Melanocyte of skin (primary cell): ENCODE data around the gene KRTAP1-3. TPM values are rescaled to one million over a fixed set of nuclear protein-coding genes. Genes with fewer than 3 reads are reported as not detected.

ENCODE experiments used
- small RNA-seq, 2 donors: library from RNA; depleted of rRNA; stranded (forward); fragments of <200 nt; gene quantifications; one replicate each; pipeline ENCODE3, GENCODE V24; 2012
- total RNA-seq, 2 donors: library from RNA; depleted of rRNA; stranded (reverse); fragments of >200 nt; gene quantifications; 2 replicates each; pipeline ENCODE4 v1.2.3, GENCODE V29; 2012

KRTAP1-3 gene
- total RNA-seq: not detected

GRCh38 chr17:41034346-41034935, at the start of gene KRTAP1-3:
KRTAP1-3 (minus strand) TSS chr17:41034874; CDS start chr17:41034821, 53 bp downstream.

GRCh38 chr17:41084100-41084856, 49.6 kb upstream of the KRTAP1-3 start, which contains the start of gene KRTAP4-7:
KRTAP4-7 (plus strand) TSS chr17:41084150; CDS start chr17:41084207, 57 bp downstream.

GRCh38 chr17:41065829-41066624, 31.4 kb upstream of the KRTAP1-3 start, which contains the start of gene KRTAP2-4:
KRTAP2-4 (minus strand) TSS chr17:41065879; CDS start chr17:41065845, 34 bp downstream.

GRCh38 chr17:41060052-41060604, 25.5 kb upstream of the KRTAP1-3 start, which contains the start of gene KRTAP2-3:
KRTAP2-3 (minus strand) TSS chr17:41060114; CDS start chr17:41060050, 64 bp downstream.

GRCh38 chr17:41055130-41055529, 20.5 kb upstream of the KRTAP1-3 start, which contains the start of gene KRTAP2-2:
KRTAP2-2 (minus strand) TSS chr17:41055230; CDS start chr17:41055211, 19 bp downstream.

GRCh38 chr17:41046735-41047465, 12.2 kb upstream of the KRTAP1-3 start, which contains the start of gene KRTAP2-1:
KRTAP2-1 (minus strand) TSS chr17:41047316; CDS start chr17:41047267, 49 bp downstream.

GRCh38 chr17:41040783-41041571, 6.3 kb upstream of the KRTAP1-3 start, which contains the start of gene KRTAP1-1:
KRTAP1-1 (minus strand) TSS chr17:41041450; CDS start chr17:41041397, 53 bp downstream.

GRCh38 chr17:41029633-41030245, 4.9 kb downstream of the KRTAP1-3 start, which contains the start of gene KRTAP1-4:
KRTAP1-4 (minus strand) TSS chr17:41030195; CDS start chr17:41030078, 117 bp downstream.

GRCh38 chr17:41026715-41027471, 7.8 kb downstream of the KRTAP1-3 start, which contains the start of gene KRTAP1-5:
KRTAP1-5 (minus strand) TSS chr17:41027208; CDS start chr17:41027155, 53 bp downstream.

GRCh38 chr17:41008811-41009210, 25.9 kb downstream of the KRTAP1-3 start, which contains the start of gene KRTAP3-1:
KRTAP3-1 (minus strand) TSS chr17:41009128; CDS start chr17:41009074, 54 bp downstream.

GRCh38 chr17:40999563-40999962, 35.1 kb downstream of the KRTAP1-3 start, which contains the start of gene KRTAP3-2:
KRTAP3-2 (minus strand) TSS chr17:40999906; CDS start chr17:40999853, 53 bp downstream.

GRCh38 chr17:40993839-40994238, 40.8 kb downstream of the KRTAP1-3 start, which contains the start of gene KRTAP3-3:
KRTAP3-3 (minus strand) TSS chr17:40994164; CDS start chr17:40994097, 67 bp downstream.

GRCh38 chr17:40984226-40984625, 50.4 kb downstream of the KRTAP1-3 start, which contains the start of gene KRT40:
KRT40 (minus strand) TSS chr17:40984326; CDS start chr17:40984273, 53 bp downstream.

Small RNA genes within 50 kb of the gene (small RNA-seq; reads per million reads assigned to genes)
- 0 reads per million in 2 donors for gene KRTAP3-4P

Other genes starting within 250 kb of the KRTAP1-3 start
- not detected for gene KRT28, start 234.9 kb downstream of the KRTAP1-3 start, total RNA-seq
- 1 to 10 TPM; 1.7 to 3.0 TPM for gene KRT10, start 212.3 kb downstream of the KRTAP1-3 start, total RNA-seq
- under 1 TPM in 1 of 2 donors, not detected in 1; 0.34 TPM for gene KRT12, start 167.7 kb downstream of the KRTAP1-3 start, total RNA-seq
- not detected for gene KRT20, start 149.6 kb downstream of the KRTAP1-3 start, total RNA-seq
- not detected for gene KRT23, start 97.2 kb downstream of the KRTAP1-3 start, total RNA-seq
- gene KRT39, start 67.9 kb downstream of the KRTAP1-3 start, total RNA-seq: not detected
- not detected for gene KRT40, start 50.5 kb downstream of the KRTAP1-3 start, total RNA-seq
- gene KRTAP3-3, start 40.7 kb downstream of the KRTAP1-3 start, total RNA-seq: not detected
- gene KRTAP3-2, start 35.0 kb downstream of the KRTAP1-3 start, total RNA-seq: not detected
- not detected for gene KRTAP3-1, start 25.7 kb downstream of the KRTAP1-3 start, total RNA-seq
- not detected for gene KRTAP1-5, start 7.7 kb downstream of the KRTAP1-3 start, total RNA-seq
- gene KRTAP1-4, start 4.7 kb downstream of the KRTAP1-3 start, total RNA-seq: not detected
- not detected for gene KRTAP1-1, start 6.6 kb upstream of the KRTAP1-3 start, total RNA-seq
- gene KRTAP2-1, start 12.4 kb upstream of the KRTAP1-3 start, total RNA-seq: not detected
- not detected for gene KRTAP2-2, start 20.4 kb upstream of the KRTAP1-3 start, total RNA-seq
- not detected for gene KRTAP2-3, start 25.2 kb upstream of the KRTAP1-3 start, total RNA-seq
- not detected for gene KRTAP2-4, start 31.0 kb upstream of the KRTAP1-3 start, total RNA-seq
- gene KRTAP4-7, start 49.3 kb upstream of the KRTAP1-3 start, total RNA-seq: not detected
- not detected for gene KRTAP4-8, start 63.3 kb upstream of the KRTAP1-3 start, total RNA-seq
- not detected for gene KRTAP4-16, start 67.3 kb upstream of the KRTAP1-3 start, total RNA-seq
- not detected for gene KRTAP4-9, start 70.5 kb upstream of the KRTAP1-3 start, total RNA-seq
- gene KRTAP4-11, start 83.5 kb upstream of the KRTAP1-3 start, total RNA-seq: not detected
- not detected for gene KRTAP4-12, start 89.3 kb upstream of the KRTAP1-3 start, total RNA-seq
- not detected for gene KRTAP4-6, start 105.7 kb upstream of the KRTAP1-3 start, total RNA-seq
- not detected for gene KRTAP4-5, start 115.0 kb upstream of the KRTAP1-3 start, total RNA-seq
- gene KRTAP4-4, start 125.9 kb upstream of the KRTAP1-3 start, total RNA-seq: not detected
- gene KRTAP4-3, start 133.3 kb upstream of the KRTAP1-3 start, total RNA-seq: not detected
- not detected for gene KRTAP4-2, start 143.3 kb upstream of the KRTAP1-3 start, total RNA-seq
- not detected for gene KRTAP4-1, start 150.0 kb upstream of the KRTAP1-3 start, total RNA-seq
- not detected for gene KRTAP9-1, start 155.0 kb upstream of the KRTAP1-3 start, total RNA-seq
- not detected for gene KRTAP9-2, start 191.8 kb upstream of the KRTAP1-3 start, total RNA-seq
- not detected for gene KRTAP9-3, start 197.6 kb upstream of the KRTAP1-3 start, total RNA-seq
- gene KRTAP9-8, start 203.1 kb upstream of the KRTAP1-3 start, total RNA-seq: not detected
- gene KRTAP9-4, start 214.8 kb upstream of the KRTAP1-3 start, total RNA-seq: not detected
- not detected for gene KRTAP9-9, start 220.5 kb upstream of the KRTAP1-3 start, total RNA-seq
- not detected for gene KRTAP9-6, start 230.5 kb upstream of the KRTAP1-3 start, total RNA-seq
- gene KRTAP9-7, start 240.8 kb upstream of the KRTAP1-3 start, total RNA-seq: not detected